Measurements from ENCODE around the gene GARIN3. TPM values are rescaled to one million over a fixed set of nuclear protein-coding genes. Genes with fewer than 3 reads are reported as not detected.

Gene GARIN3
- total RNA-seq: not detected
- polyA plus RNA-seq (2013, experiment 1 of 2): not detected
- 0.01 TPM for polyA plus RNA-seq (2013, experiment 2 of 2)
- total RNA-seq: 0 to 1.8 (median 0.14) reads per million in 172 experiments

DNA sequence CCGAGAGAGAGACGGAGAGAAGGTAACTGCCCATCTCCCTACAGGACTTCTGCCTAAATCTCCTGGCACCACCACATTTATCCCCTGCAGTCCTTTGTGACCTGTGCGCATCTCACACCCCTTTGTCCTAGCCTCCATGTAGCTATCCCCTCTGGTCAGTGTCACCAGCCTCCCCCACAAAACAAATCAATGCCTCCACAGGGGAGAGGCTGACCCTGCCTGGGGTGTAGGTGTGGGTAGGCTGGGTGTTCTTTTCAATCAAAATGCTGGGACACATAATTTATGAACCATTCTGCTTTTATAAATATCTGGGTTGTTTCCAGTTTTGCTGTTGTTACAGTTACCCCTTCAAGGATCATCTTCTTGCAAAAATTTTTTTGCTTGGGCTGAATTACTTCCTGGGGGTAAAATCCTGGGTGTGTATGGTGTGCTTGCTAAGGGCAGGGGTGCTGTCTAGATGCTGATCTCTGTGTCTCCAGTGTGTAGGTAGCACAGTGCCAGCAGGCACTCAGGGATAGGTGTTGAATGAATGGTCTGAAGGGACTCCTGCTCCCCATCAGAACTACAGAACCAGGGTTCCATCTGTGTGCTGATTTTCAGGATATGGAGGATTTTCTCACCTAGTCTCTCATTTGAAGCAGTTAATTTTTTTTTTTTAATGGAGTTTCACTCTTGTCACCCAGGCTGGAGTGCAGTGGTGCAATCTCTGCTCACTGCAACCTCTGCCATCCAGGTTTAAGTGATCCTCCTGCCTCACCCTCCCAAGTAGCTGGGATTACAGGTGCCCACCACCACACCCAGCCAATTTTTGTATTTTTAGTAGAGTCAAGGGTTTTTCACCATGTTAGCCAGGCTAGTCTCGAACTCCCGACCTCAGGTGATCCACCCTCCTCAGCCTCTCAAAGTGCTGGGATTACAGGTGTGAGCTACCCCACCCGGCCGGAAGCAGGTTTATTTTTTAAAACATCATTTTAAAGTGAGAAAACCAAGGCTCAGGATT, at the start of gene GARIN3:
TSS of gene GARIN3 (minus strand) at position 51 of the 1,000 bp plus-strand sequence. CDS start 96 bp downstream, outside the sequence.
- Mint-ChIP-seq H3K27ac (peak within 1 kb of the TSS; percentile 72), H3K27me3 (no peaks in the 10 kb centered on the region), H3K4me3 (no peak within 1 kb of the TSS), H3K4me1 (ENCODE audit: low read depth) (peaks cover 65% of the 10 kb centered on the region), H3K36me3 (ENCODE audit: low read depth) (no peaks in the 10 kb centered on the region), H3K9me3 (no peaks in the 10 kb centered on the region)
- Histone ChIP-seq H3K4me3 (ENCODE audit: low read length) (peak within 1 kb of the TSS; percentile 21), H3K27ac (ENCODE audit: low read depth in 1 of 2, low read length in 2 of 2) (peak within 1 kb of the TSS in 1 of 2 donors; percentile 35), H3K9me3 (ENCODE audit: control insufficient read depth in 1 of 2, insufficient read depth in 1 of 2, low read length in 2 of 2) (no peaks in the 10 kb centered on the region), H3K27me3 (ENCODE audit: control insufficient read depth in 1 of 2, insufficient read depth in 2 of 2, low read length in 2 of 2) (no peaks in the 10 kb centered on the region), H3K4me1 (ENCODE audit: insufficient read depth, low read length) (peaks cover 41% of the 10 kb centered on the region), H3K36me3 (ENCODE audit: insufficient read depth, low read length) (no peaks in the 10 kb centered on the region)
- CTCF ChIA-PET: interaction anchor here (0.8 kb wide), 1 partner anchor 12 kb away, joined by 3 read pairs; no protein-coding TSS in a partner anchor
- DNase-seq (peak in 1 of 14 experiments; percentile 60), ATAC-seq (ENCODE audit: poor library complexity) (peak; percentile 32)
- TF ChIP-seq, protein P1, sequence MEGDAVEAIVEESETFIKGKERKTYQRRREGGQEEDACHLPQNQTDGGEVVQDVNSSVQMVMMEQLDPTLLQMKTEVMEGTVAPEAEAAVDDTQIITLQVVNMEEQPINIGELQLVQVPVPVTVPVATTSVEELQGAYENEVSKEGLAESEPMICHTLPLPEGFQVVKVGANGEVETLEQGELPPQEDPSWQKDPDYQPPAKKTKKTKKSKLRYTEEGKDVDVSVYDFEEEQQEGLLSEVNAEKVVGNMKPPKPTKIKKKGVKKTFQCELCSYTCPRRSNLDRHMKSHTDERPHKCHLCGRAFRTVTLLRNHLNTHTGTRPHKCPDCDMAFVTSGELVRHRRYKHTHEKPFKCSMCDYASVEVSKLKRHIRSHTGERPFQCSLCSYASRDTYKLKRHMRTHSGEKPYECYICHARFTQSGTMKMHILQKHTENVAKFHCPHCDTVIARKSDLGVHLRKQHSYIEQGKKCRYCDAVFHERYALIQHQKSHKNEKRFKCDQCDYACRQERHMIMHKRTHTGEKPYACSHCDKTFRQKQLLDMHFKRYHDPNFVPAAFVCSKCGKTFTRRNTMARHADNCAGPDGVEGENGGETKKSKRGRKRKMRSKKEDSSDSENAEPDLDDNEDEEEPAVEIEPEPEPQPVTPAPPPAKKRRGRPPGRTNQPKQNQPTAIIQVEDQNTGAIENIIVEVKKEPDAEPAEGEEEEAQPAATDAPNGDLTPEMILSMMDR (IDR thresholded peaks at IDR 0.05): no peak
- intact Hi-C loops (cut with DNase I, micrococcal nuclease): no loop called here
- POLR2A ChIA-PET: interaction anchor here (0.7 to 2.6 kb wide), 13 partner anchors 9 to 106 kb away, joined by 3 to 20 read pairs (median 4); partner anchors contain the start of gene ITK

DNA sequence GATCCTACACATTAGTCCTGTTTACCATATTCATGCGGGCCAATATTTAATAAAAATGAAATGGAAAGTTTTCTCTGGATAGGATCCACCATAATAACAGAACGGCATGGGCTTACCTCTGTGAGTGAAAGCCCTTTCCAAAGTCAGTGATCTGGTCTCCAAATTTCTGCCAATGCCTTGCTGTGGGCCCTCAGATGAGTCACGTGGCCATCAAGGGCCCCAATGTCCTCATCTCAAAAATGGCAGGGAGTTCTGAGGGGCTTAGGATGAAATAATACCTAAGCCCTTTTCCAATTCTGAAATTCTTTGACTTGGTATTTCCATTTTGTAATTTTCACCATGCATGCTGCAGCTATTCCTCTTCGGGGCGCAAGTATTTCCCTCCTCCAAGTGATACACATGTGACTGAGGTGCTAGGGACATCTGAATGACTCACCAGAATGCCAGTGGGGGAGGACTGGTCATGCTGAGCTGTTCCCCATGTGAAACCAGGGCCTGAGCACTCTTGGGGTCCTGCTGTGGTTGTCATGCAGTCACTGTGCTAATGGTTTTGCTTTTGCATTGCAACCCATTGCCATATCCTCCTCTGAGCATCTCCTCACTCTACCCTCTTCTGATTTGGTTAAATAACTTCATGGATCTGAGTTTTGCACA, 49.6 kb upstream of the GARIN3 start:
- CTCF ChIA-PET: interaction anchor here (1.3 kb wide), 1 partner anchor 12 kb away, joined by 4 read pairs; no protein-coding TSS in a partner anchor

More for the DNA sequence above, 49.6 kb upstream of the GARIN3 start:
- Mint-ChIP-seq H3K4me3 (peak overlapping the region; percentile 68), H3K27ac (peak overlapping the region; percentile 80), H3K4me1 (ENCODE audit: low read depth) (peaks cover 98% of the 10 kb centered on the region), H3K9me3 (no peaks in the 10 kb centered on the region), H3K27me3 (no peaks in the 10 kb centered on the region), H3K36me3 (ENCODE audit: low read depth) (peaks cover 100% of the 10 kb centered on the region)
- TF ChIP-seq, protein P1 (IDR thresholded peaks at IDR 0.05): no peak
- Histone ChIP-seq H3K9me3 (ENCODE audit: control insufficient read depth in 1 of 2, insufficient read depth in 1 of 2, low read length in 2 of 2) (no peaks in the 10 kb centered on the region), H3K27me3 (ENCODE audit: control insufficient read depth in 1 of 2, insufficient read depth in 2 of 2, low read length in 2 of 2) (no peaks in the 10 kb centered on the region), H3K4me3 (ENCODE audit: low read length) (no peak overlapping the region), H3K36me3 (ENCODE audit: insufficient read depth, low read length) (peaks cover 98% of the 10 kb centered on the region), H3K27ac (ENCODE audit: low read depth in 1 of 2, low read length in 2 of 2) (peak overlapping the region; percentile 75 to 81), H3K4me1 (ENCODE audit: insufficient read depth, low read length) (peaks cover 98% of the 10 kb centered on the region)
- no peak for DNase-seq
- POLR2A ChIA-PET: interaction anchor here (1.0 to 9.5 kb wide), 15 partner anchors 9 to 88 kb away, joined by 3 to 121 read pairs (median 4); partner anchors contain the start of genes ITK and MED7
- intact Hi-C loops (cut with DNase I, micrococcal nuclease): loop anchor here in 1 of 2 experiments (2.0 kb wide), 1 partner anchor 13 kb away; no protein-coding TSS in a partner anchor
- ATAC-seq (ENCODE audit: poor library complexity): no peak

All from CD4-positive, alpha-beta T cell (primary cell).